ENCODE data around the gene UVRAG.
"Not testable (repeated sequence)": the region's sequence is repeated elsewhere in the genome, so short reads cannot be mapped to it uniquely, and the experiment has no call there.

Gene UVRAG

GRCh38 chr11:76048763-76049162 is 233.8 kb downstream of the UVRAG start:
- DNase-seq (ENCODE audit: low read depth in 1 of 2, low spot score in 1 of 2) = no peak

- no peak for DNase-seq (ENCODE audit: low read depth in 1 of 2, low spot score in 1 of 2)
These were observed 234.5 kb downstream of the UVRAG start for GRCh38 chr11:76049511-76049910.

- DNase-seq (ENCODE audit: low read depth in 1 of 2, low spot score in 1 of 2) = no peak
These were observed 236.9 kb downstream of the UVRAG start for GRCh38 chr11:76051937-76052336.

GRCh38 chr11:76054330-76054729 is 239.3 kb downstream of the UVRAG start:
- DNase-seq (ENCODE audit: low read depth in 1 of 2, low spot score in 1 of 2) = no peak

GRCh38 chr11:76056876-76057275 is 241.9 kb downstream of the UVRAG start:
- no peak for DNase-seq (ENCODE audit: low read depth in 1 of 2, low spot score in 1 of 2)

- DNase-seq (ENCODE audit: low read depth in 1 of 2, low spot score in 1 of 2) = not testable (repeated sequence)
These were observed 245.5 kb downstream of the UVRAG start for GRCh38 chr11:76060475-76061036.

- no peak for DNase-seq (ENCODE audit: low read depth in 1 of 2, low spot score in 1 of 2)
These were observed 247.7 kb downstream of the UVRAG start for GRCh38 chr11:76062733-76063132.

- DNase-seq (ENCODE audit: low read depth in 1 of 2, low spot score in 1 of 2) = no peak
These were observed 249.2 kb downstream of the UVRAG start for GRCh38 chr11:76064192-76064591.

GRCh38 chr11:76067099-76067498 is 252.1 kb downstream of the UVRAG start:
- no peak for DNase-seq (ENCODE audit: low read depth in 1 of 2, low spot score in 1 of 2)

- no peak for DNase-seq (ENCODE audit: low read depth in 1 of 2, low spot score in 1 of 2)
These were observed 254.0 kb downstream of the UVRAG start for GRCh38 chr11:76069001-76069400.

- no peak for DNase-seq (ENCODE audit: low read depth in 1 of 2, low spot score in 1 of 2)
These were observed 256.1 kb downstream of the UVRAG start for GRCh38 chr11:76071090-76071489.

GRCh38 chr11:76073724-76074123 is 258.7 kb downstream of the UVRAG start:
- DNase-seq (ENCODE audit: low read depth in 1 of 2, low spot score in 1 of 2) = no peak

- no peak for DNase-seq (ENCODE audit: low read depth in 1 of 2, low spot score in 1 of 2)
These were observed 259.4 kb downstream of the UVRAG start for GRCh38 chr11:76074148-76075095.

- DNase-seq (ENCODE audit: low read depth in 1 of 2, low spot score in 1 of 2) = no peak
These were observed 260.7 kb downstream of the UVRAG start for GRCh38 chr11:76075716-76076115.

GRCh38 chr11:76076253-76076652 is 261.2 kb downstream of the UVRAG start:
- not testable (repeated sequence) for DNase-seq (ENCODE audit: low read depth in 1 of 2, low spot score in 1 of 2)

GRCh38 chr11:76076749-76077148 is 261.7 kb downstream of the UVRAG start:
- DNase-seq (ENCODE audit: low read depth in 1 of 2, low spot score in 1 of 2) = no peak

GRCh38 chr11:76077575-76078150 is 262.7 kb downstream of the UVRAG start:
- DNase-seq (ENCODE audit: low read depth in 1 of 2, low spot score in 1 of 2) = no peak

GRCh38 chr11:76081084-76081483 is 266.1 kb downstream of the UVRAG start:
- DNase-seq (ENCODE audit: low read depth in 1 of 2, low spot score in 1 of 2) = not testable (repeated sequence)

- no peak for DNase-seq (ENCODE audit: low read depth in 1 of 2, low spot score in 1 of 2)
These were observed 268.8 kb downstream of the UVRAG start for GRCh38 chr11:76083563-76084451.

GRCh38 chr11:76085270-76085669 is 270.3 kb downstream of the UVRAG start:
- DNase-seq (ENCODE audit: low read depth in 1 of 2, low spot score in 1 of 2) = no peak
